AG09309 (cell line): ENCODE measurements around the gene HNMT.

Source experiments
- DNase-seq: peaks from one replicate; pipeline ENCODE4 v3.0.0-alpha.2; 2010; ENCODE audit warnings: low read depth
- H3K4me3 ChIP-seq: 2 replicates; pipeline ENCODE4 v1.5.1; 2011; ENCODE audit warnings: mild to moderate bottlenecking, low read depth, low read length, moderate library complexity; ENCODE audit not compliant: control insufficient read depth
- TF ChIP-seq, protein P1 (sequence below): IDR thresholded peaks from 2 replicates; pipeline ENCODE4 v1.5.1; 2011; ENCODE audit warnings: mild to moderate bottlenecking, low read depth, low read length, inconsistent platforms; ENCODE audit not compliant: insufficient read depth, control insufficient read depth; ENCODE audit errors: missing control alignments

Gene HNMT

GRCh38 chr2:137963535-137964065, 673 bp upstream of the HNMT start:
- H3K4me3 ChIP-seq, result no peak overlapping the region
- DNase-seq, result no peak

GRCh38 chr2:137964859-137965459, 686 bp downstream of the HNMT start:
- TF ChIP-seq, protein P1, sequence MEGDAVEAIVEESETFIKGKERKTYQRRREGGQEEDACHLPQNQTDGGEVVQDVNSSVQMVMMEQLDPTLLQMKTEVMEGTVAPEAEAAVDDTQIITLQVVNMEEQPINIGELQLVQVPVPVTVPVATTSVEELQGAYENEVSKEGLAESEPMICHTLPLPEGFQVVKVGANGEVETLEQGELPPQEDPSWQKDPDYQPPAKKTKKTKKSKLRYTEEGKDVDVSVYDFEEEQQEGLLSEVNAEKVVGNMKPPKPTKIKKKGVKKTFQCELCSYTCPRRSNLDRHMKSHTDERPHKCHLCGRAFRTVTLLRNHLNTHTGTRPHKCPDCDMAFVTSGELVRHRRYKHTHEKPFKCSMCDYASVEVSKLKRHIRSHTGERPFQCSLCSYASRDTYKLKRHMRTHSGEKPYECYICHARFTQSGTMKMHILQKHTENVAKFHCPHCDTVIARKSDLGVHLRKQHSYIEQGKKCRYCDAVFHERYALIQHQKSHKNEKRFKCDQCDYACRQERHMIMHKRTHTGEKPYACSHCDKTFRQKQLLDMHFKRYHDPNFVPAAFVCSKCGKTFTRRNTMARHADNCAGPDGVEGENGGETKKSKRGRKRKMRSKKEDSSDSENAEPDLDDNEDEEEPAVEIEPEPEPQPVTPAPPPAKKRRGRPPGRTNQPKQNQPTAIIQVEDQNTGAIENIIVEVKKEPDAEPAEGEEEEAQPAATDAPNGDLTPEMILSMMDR, result no peak
- peak overlapping the region; percentile 37 for H3K4me3 ChIP-seq
- DNase-seq, result no peak

More at GRCh38 chr2:137963535-137964065, 673 bp upstream of the HNMT start:
- TF ChIP-seq, protein P1, result no peak

GRCh38 chr2:137966043-137966442, 1.8 kb downstream of the HNMT start:
- TF ChIP-seq, protein P1, result no peak
- H3K4me3 ChIP-seq, result no peak overlapping the region
- no peak for DNase-seq

DNA sequence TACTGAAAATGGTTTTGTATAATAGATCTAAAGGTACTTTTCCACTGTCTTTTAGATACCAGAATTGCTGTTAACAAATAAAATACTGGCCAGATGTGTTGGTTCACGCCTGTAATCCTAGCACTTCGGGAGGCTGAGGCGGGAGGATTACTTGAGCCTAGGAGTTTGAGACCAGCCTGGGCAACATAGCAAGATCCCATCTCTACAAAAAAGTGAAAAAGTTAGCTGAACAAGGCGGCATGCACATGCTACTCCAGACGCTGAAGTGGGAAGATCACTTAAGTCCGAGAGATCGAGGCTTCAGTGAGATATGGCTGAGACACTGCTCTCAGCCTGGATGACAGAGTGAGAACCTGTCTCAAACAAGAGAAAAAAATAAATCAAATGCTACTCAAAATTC, 2.8 kb downstream of the HNMT start:
- TF ChIP-seq, protein P1, result no peak
- no peak overlapping the region for H3K4me3 ChIP-seq
- DNase-seq, result no peak

GRCh38 chr2:137968477-137969417, 4.5 kb downstream of the HNMT start:
- no peak for DNase-seq
- H3K4me3 ChIP-seq, result no peak overlapping the region
- TF ChIP-seq, protein P1, result no peak

DNA sequence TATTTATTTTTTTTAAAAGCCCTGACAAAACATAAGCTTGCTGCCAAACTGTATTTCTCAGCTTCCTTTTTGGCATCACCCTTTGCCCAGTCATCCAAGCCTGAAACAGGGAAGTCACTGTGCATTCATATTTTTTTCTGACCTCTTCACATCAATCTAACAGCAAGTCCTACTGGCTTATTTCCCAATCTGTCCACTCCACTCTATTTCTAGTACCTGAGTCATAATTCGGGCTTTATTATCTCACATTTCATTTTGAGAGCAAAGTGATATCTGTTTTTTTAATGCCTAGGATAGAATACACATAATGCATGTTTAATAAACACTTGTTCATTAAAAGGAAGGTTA, 5.1 kb downstream of the HNMT start:
- peak; percentile 84 for DNase-seq
- H3K4me3 ChIP-seq, result no peak overlapping the region
- TF ChIP-seq, protein P1, result no peak
